IMR-90 (cell line): ENCODE results near the gene BEND3. TPM values are rescaled to one million over a fixed set of nuclear protein-coding genes. Genes with fewer than 3 reads are reported as not detected.

ENCODE experiments used
- ATAC-seq: fragments of 200-7000 bp; cut with Tn5 transposase; 2 replicates; pipeline ENCODE4 v1.9.1; 2020; ENCODE audit warnings: low read depth, mild to moderate bottlenecking, moderate library complexity
- BruUV-seq: library from RNA; stranded (reverse); fragments of 400-500 nt; replicated peaks from 2 replicates; lab custom pipeline; 2021; lab: Mats Ljungman, UMichigan
- CTCF ChIA-PET: fragments of 300-600 bp; formaldehyde crosslinking; extraction: SDS; loops from one replicate; lab custom pipeline; 2021; ENCODE audit warnings: antibody characterized with exemption; lab: Yijun Ruan, JAX
- POLR2A ChIA-PET: fragments of 300-600 bp; sonication (Branson Sonifier 250); formaldehyde crosslinking; loops from one replicate; lab custom pipeline; 2022; ENCODE audit warnings: antibody characterized with exemption; ENCODE audit not compliant: unreplicated experiment; lab: Charles Lee
- DNase-seq: peaks from one replicate; pipeline ENCODE4 v3.0.0; 2013
- H2AFZ ChIP-seq: replicated peaks from 2 replicates; pipeline ENCODE3; 2013; ENCODE audit warnings: low read length, mild to moderate bottlenecking; ENCODE audit not compliant: poor library complexity
- H2AK5ac ChIP-seq: 2 replicates; pipeline ENCODE4 v1.6.1; 2013; ENCODE audit warnings: low read depth, low read length, inconsistent platforms
- H2AK9ac ChIP-seq: replicated peaks from 2 replicates; pipeline ENCODE3; 2013; ENCODE audit warnings: mild to moderate bottlenecking, low read depth, low read length, moderate library complexity; ENCODE audit not compliant: poor library complexity
- H2BK120ac ChIP-seq: 2 replicates; pipeline ENCODE4 v1.6.1; 2013; ENCODE audit warnings: low read depth, low read length, inconsistent platforms
- H2BK15ac ChIP-seq: 3 replicates; pipeline ENCODE4 v1.6.1; 2013; ENCODE audit warnings: low read depth, low read length, inconsistent platforms
- H2BK20ac ChIP-seq: 2 replicates; pipeline ENCODE4 v1.6.1; 2013; ENCODE audit warnings: low read depth, mild to moderate bottlenecking, inconsistent platforms, low read length, moderate library complexity
- H2BK5ac ChIP-seq: 2 replicates; pipeline ENCODE4 v1.6.1; 2013; ENCODE audit warnings: mild to moderate bottlenecking, low read depth, low read length, inconsistent platforms; ENCODE audit not compliant: poor library complexity, severe bottlenecking
- H3K14ac ChIP-seq: replicated peaks from 2 replicates; pipeline ENCODE4 v1.6.1; 2013; ENCODE audit warnings: low read depth, low read length, inconsistent platforms
- H3K18ac ChIP-seq: 2 replicates; pipeline ENCODE4 v1.6.1; 2013; ENCODE audit warnings: low read depth, low read length, control low read depth
- H3K23ac ChIP-seq: 2 replicates; pipeline ENCODE4 v1.6.1; 2013; ENCODE audit warnings: low read depth, low read length, inconsistent platforms
- H3K27ac ChIP-seq: 2 replicates; pipeline ENCODE4 v1.5.1; 2013; ENCODE audit warnings: mild to moderate bottlenecking, control low read depth, low read length; ENCODE audit not compliant: insufficient read depth
- H3K27me3 ChIP-seq: 2 replicates; pipeline ENCODE4 v1.6.1; 2013; ENCODE audit warnings: low read length; ENCODE audit not compliant: control insufficient read depth, insufficient read depth
- H3K36me3 ChIP-seq: 2 replicates; pipeline ENCODE4 v1.6.1; 2013; ENCODE audit warnings: low read length, mixed read lengths; ENCODE audit not compliant: control insufficient read depth, insufficient read depth
- H3K4ac ChIP-seq: 2 replicates; pipeline ENCODE4 v1.6.1; 2013; ENCODE audit warnings: low read depth, low read length, inconsistent platforms
- H3K4me1 ChIP-seq: 2 replicates; pipeline ENCODE4 v1.6.1; 2013; ENCODE audit warnings: low read length, mixed read lengths; ENCODE audit not compliant: control insufficient read depth, insufficient read depth
- H3K4me2 ChIP-seq: 2 replicates; pipeline ENCODE4 v1.6.1; 2013; ENCODE audit warnings: low read depth, mild to moderate bottlenecking, control low read depth, low read length, moderate library complexity
- H3K4me3 ChIP-seq: 2 replicates; pipeline ENCODE4 v1.5.1; 2013; ENCODE audit warnings: low read depth, mild to moderate bottlenecking, control low read depth, low read length, moderate library complexity; ENCODE audit not compliant: insufficient read depth
- H3K56ac ChIP-seq: 2 replicates; pipeline ENCODE4 v1.6.1; 2013; ENCODE audit warnings: low read length, inconsistent platforms; ENCODE audit not compliant: insufficient read depth; ENCODE audit errors: extremely low read depth
- H3K79me1 ChIP-seq, 2 experiments: 2 replicates each; pipeline ENCODE4 v1.6.1; 2013; ENCODE audit warnings: low read length in 2 of 2, inconsistent platforms in 1 of 2, low read depth in 1 of 2
- H3K9ac ChIP-seq: 2 replicates; pipeline ENCODE4 v1.6.1; 2013; ENCODE audit warnings: low read depth, low read length, control low read depth
- H3K9me1 ChIP-seq: 2 replicates; pipeline ENCODE4 v1.6.1; 2013; ENCODE audit warnings: low read length, inconsistent platforms; ENCODE audit not compliant: insufficient read depth
- H3K9me3 ChIP-seq: 2 replicates; pipeline ENCODE4 v1.6.1; 2013; ENCODE audit warnings: low read length; ENCODE audit not compliant: control insufficient read depth, insufficient read depth
- H4K20me1 ChIP-seq: 2 replicates; pipeline ENCODE4 v1.6.1; 2013; ENCODE audit warnings: low read length, inconsistent platforms; ENCODE audit not compliant: insufficient read depth
- H4K5ac ChIP-seq: 2 replicates; pipeline ENCODE4 v1.6.1; 2013; ENCODE audit warnings: mild to moderate bottlenecking, low read depth, low read length, control low read depth
- H4K8ac ChIP-seq, 2 experiments: 2 replicates each; pipeline ENCODE4 v1.6.1; 2013; ENCODE audit warnings: low read depth in 2 of 2, low read length in 2 of 2, control low read depth in 1 of 2, inconsistent platforms in 1 of 2
- H4K91ac ChIP-seq: 2 replicates; pipeline ENCODE4 v1.6.1; 2013; ENCODE audit warnings: low read depth, low read length, inconsistent platforms; ENCODE audit not compliant: insufficient read depth
- BHLHE40 ChIP-seq: fragments of 150-350 bp; IDR thresholded peaks from 2 replicates; pipeline ENCODE4 v1.6.1; 2016; ENCODE audit warnings: mild to moderate bottlenecking, low read depth, low read length
- CEBPB ChIP-seq: IDR thresholded peaks from 2 replicates; pipeline ENCODE4 v1.6.1; 2012; ENCODE audit warnings: low read depth, low read length, improper control_type of control experiment
- CHD1 ChIP-seq: IDR thresholded peaks from 2 replicates; pipeline ENCODE4 v1.6.1; 2012; ENCODE audit warnings: low read depth, low read length, improper control_type of control experiment
- CTCF ChIP-seq: conservative IDR thresholded peaks from 2 replicates; pipeline ENCODE4 v1.5.1; 2012; ENCODE audit warnings: mild to moderate bottlenecking, low read depth, low read length, improper control_type of control experiment
- FOS ChIP-seq: fragments of 150-350 bp; IDR thresholded peaks from 2 replicates; pipeline ENCODE4 v1.6.1; 2016; ENCODE audit warnings: low read depth, low read length
- MAFK ChIP-seq: IDR thresholded peaks from 2 replicates; pipeline ENCODE4 v1.6.1; 2012; ENCODE audit warnings: low read depth, low read length, improper control_type of control experiment
- MAZ ChIP-seq: IDR thresholded peaks from 2 replicates; pipeline ENCODE4 v1.6.1; 2012; ENCODE audit warnings: low read depth, mild to moderate bottlenecking, low read length, improper control_type of control experiment, moderate library complexity, borderline replicate concordance
- MXI1 ChIP-seq: IDR thresholded peaks from 2 replicates; pipeline ENCODE4 v1.6.1; 2012; ENCODE audit warnings: low read depth, mild to moderate bottlenecking, low read length, moderate library complexity, borderline replicate concordance
- NFE2L2 ChIP-seq: fragments of 150-350 bp; IDR thresholded peaks from 2 replicates; pipeline ENCODE4 v1.6.1; 2016; ENCODE audit warnings: low read depth, mild to moderate bottlenecking, low read length
- POLR2A ChIP-seq: IDR thresholded peaks from 2 replicates; pipeline ENCODE4 v1.6.1; 2012; ENCODE audit warnings: mild to moderate bottlenecking, low read depth, low read length
- RAD21 ChIP-seq: IDR thresholded peaks from 2 replicates; pipeline ENCODE4 v1.6.1; 2012; ENCODE audit warnings: low read length, improper control_type of control experiment
- RCOR1 ChIP-seq: IDR thresholded peaks from 2 replicates; pipeline ENCODE4 v1.6.1; 2012; ENCODE audit warnings: mild to moderate bottlenecking, low read length, improper control_type of control experiment; ENCODE audit not compliant: insufficient replicate concordance
- RFX5 ChIP-seq: IDR thresholded peaks from 2 replicates; pipeline ENCODE4 v1.8.0; 2012; ENCODE audit warnings: low read depth, mild to moderate bottlenecking, low read length, moderate library complexity
- SMC3 ChIP-seq: fragments of 150-350 bp; IDR thresholded peaks from 2 replicates; pipeline ENCODE4 v1.6.1; 2016; ENCODE audit warnings: low read depth, mild to moderate bottlenecking, antibody characterized with exemption, low read length, moderate library complexity
- USF2 ChIP-seq: fragments of 150-350 bp; IDR thresholded peaks from 2 replicates; pipeline ENCODE4 v1.6.1; 2017; ENCODE audit warnings: mild to moderate bottlenecking, antibody characterized with exemption, low read length, low read depth
- WGBS, 2 experiments: methylation state at CpG; one replicate each; pipeline versions ENCODE4 v1.1.5 to v1.1.7; 2013; ENCODE audit warnings: missing lambda C conversion rate in 2 of 2; ENCODE audit not compliant: insufficient read length in 1 of 2; ENCODE audit errors: extremely low coverage in 2 of 2; 5-methylcytosine and 5-hydroxymethylcytosine counted together
- dilution Hi-C: fragments of 300-500 bp; cut with HindIII; formaldehyde crosslinking; loops from one replicate; pipeline ENCODE4 v1.14.3; 2018; ENCODE audit warnings: low sequenced_read_pairs; ENCODE audit not compliant: unreplicated experiment
- in situ Hi-C: fragments of 300-500 bp; cut with MboI; formaldehyde crosslinking; loops from 3 replicates; pipeline ENCODE4 v1.14.3; 2019; ENCODE audit warnings: low sequenced_read_pairs, inconsistent platforms, mixed read lengths
- intact Hi-C: fragments of 100-400 bp; cut with micrococcal nuclease; formaldehyde crosslinking; loops from 2 replicates; pipeline ENCODE4 v1.10.0; 2022
- polyA plus RNA-seq, 3 experiments: library from polyadenylated mRNA; depleted of rRNA; stranded (reverse); fragments of >200 nt; gene quantifications; 2 replicates each; pipeline ENCODE4 v1.2.3, GENCODE V29; 2012; ENCODE audit warnings: low replicate concordance in 1 of 3
- total RNA-seq: library from RNA; depleted of rRNA; stranded (reverse); fragments of >200 nt; gene quantifications from 2 replicates; pipeline ENCODE4 v1.2.3, GENCODE V29; 2012
- TF ChIP-seq, protein P1 (sequence below): fragments of 150-350 bp; IDR thresholded peaks from 2 replicates; pipeline ENCODE4 v1.6.1; 2016; ENCODE audit warnings: low read depth, mild to moderate bottlenecking, low read length, moderate library complexity, borderline replicate concordance

Gene BEND3
- total and polyA plus RNA-seq, 2 of the 4 experiments (the other 2 are of a cell fraction) = 1.2 to 1.8 TPM

- Histone ChIP-seq H2BK20ac (no peak overlapping the region), H3K4me1 (peaks cover 8% of the 10 kb centered on the region; the same call in 1 of the 2 replicates), H3K4me3 (no peak overlapping the region), H4K20me1 (no peaks in the 10 kb centered on the region), H4K8ac (peak overlapping the region in 1 of 2 experiments; percentile 24; a peak in 2 of 4 replicates), H3K14ac (no peak overlapping the region), H2AK9ac (no peak overlapping the region), H2BK15ac (no peak overlapping the region; the same call in 2 of the 3 replicates), H3K9me3 (no peaks in the 10 kb centered on the region), H2BK120ac (no peak overlapping the region; the same call in 1 of the 2 replicates), H3K4me2 (peak overlapping the region; percentile 21; the same call in 1 of the 2 replicates), H3K4ac (peak overlapping the region; percentile 8; the same call in 1 of the 2 replicates), H3K23ac (no peak overlapping the region), H3K27ac (no peak overlapping the region), H4K91ac (no peak overlapping the region), H2AFZ (no peak overlapping the region), H4K5ac (no peak overlapping the region), H3K27me3 (no peaks in the 10 kb centered on the region), H3K9me1 (no peaks in the 10 kb centered on the region), H3K9ac (no peak overlapping the region), H2BK5ac (no peak overlapping the region), H3K36me3 (peaks cover 2% of the 10 kb centered on the region; the same call in 1 of the 2 replicates), H3K18ac (no peak overlapping the region), H2AK5ac (no peak overlapping the region), H3K79me1 (no peaks in the 10 kb centered on the region), H3K56ac (no peak overlapping the region)
- dilution Hi-C loops (no loop called here), intact Hi-C loops (no loop called here), in situ Hi-C loops (no loop called here)
- ChIA-PET POLR2A (no interaction called here), CTCF (no interaction called here)
- peak; percentile 28 for ATAC-seq
- TF ChIP-seq MXI1 = no peak
- TF ChIP-seq CHD1 = no peak
- TF ChIP-seq CTCF = no peak
- TF ChIP-seq POLR2A = no peak
- TF ChIP-seq, protein P1, sequence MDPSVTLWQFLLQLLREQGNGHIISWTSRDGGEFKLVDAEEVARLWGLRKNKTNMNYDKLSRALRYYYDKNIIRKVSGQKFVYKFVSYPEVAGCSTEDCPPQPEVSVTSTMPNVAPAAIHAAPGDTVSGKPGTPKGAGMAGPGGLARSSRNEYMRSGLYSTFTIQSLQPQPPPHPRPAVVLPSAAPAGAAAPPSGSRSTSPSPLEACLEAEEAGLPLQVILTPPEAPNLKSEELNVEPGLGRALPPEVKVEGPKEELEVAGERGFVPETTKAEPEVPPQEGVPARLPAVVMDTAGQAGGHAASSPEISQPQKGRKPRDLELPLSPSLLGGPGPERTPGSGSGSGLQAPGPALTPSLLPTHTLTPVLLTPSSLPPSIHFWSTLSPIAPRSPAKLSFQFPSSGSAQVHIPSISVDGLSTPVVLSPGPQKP = no peak
- no peak for TF ChIP-seq BHLHE40
- TF ChIP-seq RAD21 = no peak
- no peak for TF ChIP-seq MAZ
- no peak for TF ChIP-seq RFX5
- no peak for TF ChIP-seq NFE2L2
- no peak for TF ChIP-seq FOS
- no peak for TF ChIP-seq USF2
- TF ChIP-seq RCOR1 = no peak
- no peak for TF ChIP-seq SMC3
- no peak for TF ChIP-seq CEBPB
- TF ChIP-seq MAFK = no peak
- DNase-seq = peak; percentile 82
- no TSS peak for BruUV-seq
- no CpG with 5 or more reads among the region's 6 CpGs for whole genome bisulfite sequencing, 2 experiments
Measured at GRCh38 chr6:107064579-107065065, 50.7 kb downstream of the BEND3 start.
